Measurements from ENCODE around the gene TAF7. TPM values are rescaled to one million over a fixed set of nuclear protein-coding genes. Genes with fewer than 3 reads are reported as not detected.

TAF7 gene
- total and polyA plus RNA-seq, 9 of the 15 experiments (the other 6 are each of a cell fraction or from before 2014, with no cell fraction given), result 51.6 to 116 (median 73.3) TPM

- TF ChIP-seq ZNF280A (IDR thresholded peaks at IDR 0.05; ENCODE audit: low read depth, partially characterized antibody), result no peak
- 0 out of 3 replicates have a peak, but pooled peaks of 1 of the 2 experiments have one; percentile 24 for TF ChIP-seq CBX3 (IDR thresholded peaks at IDR 0.05; ENCODE audit: borderline replicate concordance in 1 of 2, low read length in 2 of 2)
- TF ChIP-seq NCOR1 (IDR thresholded peaks at IDR 0.05), result no peak
- TF ChIP-seq CTCF (IDR thresholded peaks at IDR 0.05 in 2 of 3, conservative IDR thresholded peaks at IDR 0.05 in 1 of 3; ENCODE audit: insufficient read depth in 2 of 3, low read depth in 1 of 3, low read length in 3 of 3), result peak; percentile 60 to 79 (median 74); a peak in 5 of 6 replicates
These were observed 22.8 kb upstream of the TAF7 start, which contains the start of gene PCDHGA3 (continued) for GRCh38 chr5:141343242-141343952.

GRCh38 chr5:141342773-141343172 is 22.2 kb upstream of the TAF7 start:
- Histone ChIP-seq H3K27ac (ENCODE audit: extremely low read depth, low read depth, low read length) (no peak overlapping the region), H3K27me3 (ENCODE audit: control insufficient read depth in 2 of 2, insufficient read depth in 2 of 2, low read length in 2 of 2) (peaks cover 10 to 26% of the 10 kb centered on the region in 2 experiments; a peak in 4 of 5 replicates), H2AFZ (ENCODE audit: low read depth, low read length) (no peak overlapping the region), H3K9ac (ENCODE audit: insufficient read depth in 1 of 2, low read depth in 2 of 2, low read length in 2 of 2) (no peak overlapping the region), H3K9me3 (replicated peaks; ENCODE audit: control insufficient read depth, insufficient read depth, low read depth, low read length) (no peaks in the 10 kb centered on the region), H3K79me2 (ENCODE audit: control insufficient read depth, insufficient read depth, low read length) (no peaks in the 10 kb centered on the region), H3K4me1 (replicated peaks in 1 of 2; ENCODE audit: control insufficient read depth in 2 of 2, insufficient read depth in 2 of 2, low read length in 2 of 2) (peaks cover 0 to 9% of the 10 kb centered on the region in 2 experiments; a peak in 3 of 5 replicates), H3K36me3 (ENCODE audit: control insufficient read depth, insufficient read depth, low read length) (no peaks in the 10 kb centered on the region), H3K9me1 (ENCODE audit: control insufficient read depth, insufficient read depth, low read length) (no peaks in the 10 kb centered on the region), H3K4me3 (no peak overlapping the region), H3K4me2 (ENCODE audit: insufficient read depth, low read length) (no peak overlapping the region), H4K20me1 (replicated peaks; ENCODE audit: control insufficient read depth, insufficient read depth, low read length) (no peaks in the 10 kb centered on the region)
- POLR2A ChIA-PET, result no interaction called here
- no peak for DNase-seq (ENCODE audit: extremely low read depth in 1 of 4, low spot score in 3 of 4)
- CTCF ChIA-PET (ENCODE audit: low intra/inter-chr PET ratio), result no interaction called here
- no peak for FAIRE-seq
- intact Hi-C loops (cut with micrococcal nuclease) (loop anchor here (5.0 kb wide), 1 partner anchor 170 kb away; no protein-coding TSS in a partner anchor), in situ Hi-C loops (cut with MboI) (no loop called here)
- no TSS peak for BruUV-seq (replicated peaks)
- 0% methylated on average over 1 of the region's 1 CpG for WGBS (ENCODE audit: insufficient coverage, low coverage, missing lambda C conversion rate)
- ATAC-seq, result no peak
- no peak for TF ChIP-seq TAF1 (IDR thresholded peaks at IDR 0.05; ENCODE audit: control insufficient read depth, extremely low read depth, insufficient read depth, low read length, severe bottlenecking)
- no peak for TF ChIP-seq UBTF (IDR thresholded peaks at IDR 0.05; ENCODE audit: borderline replicate concordance in 1 of 2, low read depth in 2 of 2, low read length in 2 of 2)
- no peak for TF ChIP-seq ZNF143 (CRISPR knock-in tag; IDR thresholded peaks at IDR 0.05)
- TF ChIP-seq ZNF511 (CRISPR knock-in tag; IDR thresholded peaks at IDR 0.05), result no peak
- no peak for TF ChIP-seq ZNF354B (CRISPR knock-in tag; IDR thresholded peaks at IDR 0.05)
- no peak for TF ChIP-seq ZNF140 (CRISPR knock-in tag; IDR thresholded peaks at IDR 0.05)
